Smooth muscle cell of the umbilical artery (primary cell): ENCODE data around the gene SLC17A3. TPM values are rescaled to one million over a fixed set of nuclear protein-coding genes. Genes with fewer than 3 reads are reported as not detected.

Experiments used
- total RNA-seq: library from RNA; depleted of rRNA; stranded (reverse); fragments of >200 nt; gene quantifications from 2 replicates; pipeline ENCODE4 v1.2.3, GENCODE V29; 2014

The SLC17A3 gene
- total RNA-seq, result not detected in 2 replicates

DNA sequence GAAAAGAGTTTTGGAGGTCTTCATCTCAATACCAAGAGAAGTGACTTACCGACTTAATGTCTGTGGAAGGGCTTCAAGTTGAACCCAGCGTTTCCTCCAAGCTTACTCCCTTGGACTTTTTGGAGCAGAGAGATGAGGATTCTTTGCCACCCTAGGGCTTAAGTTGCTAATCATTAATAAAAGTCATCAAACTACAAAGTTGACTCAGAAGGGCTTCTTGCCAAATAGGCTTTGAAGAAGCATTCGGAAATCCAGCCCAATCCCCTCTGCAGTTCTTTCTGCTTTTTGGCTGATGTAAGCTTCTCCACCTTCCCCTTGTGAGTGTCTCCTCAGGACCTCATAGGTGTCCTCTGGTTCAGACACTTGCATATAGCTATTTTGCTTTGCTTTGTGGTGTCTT lies at the start of gene SLC17A3:
Gene SLC17A3 (minus strand): TSS at position 126 of the 400 bp plus-strand sequence. CDS start 5,856 bp downstream, outside the sequence.

GRCh38 chr6:25831532-25832306 lies 42.3 kb downstream of the SLC17A3 start, which contains the start of gene SLC17A1:
TSS of gene SLC17A1 (minus strand) at chr6:25832052. CDS start at chr6:25830557, 1,495 bp downstream.

Other genes starting within 250 kb of the SLC17A3 start
- not detected in 2 replicates for gene SCGN, start 222.0 kb downstream of the SLC17A3 start, total RNA-seq
- gene SLC17A4, start 119.5 kb downstream of the SLC17A3 start, total RNA-seq, result not detected in 2 replicates
- not detected in 2 replicates for gene SLC17A1, start 42.2 kb downstream of the SLC17A3 start, total RNA-seq
- gene SLC17A2, start 56.4 kb upstream of the SLC17A3 start, total RNA-seq, result not detected in 2 replicates
- gene TRIM38, start 88.6 kb upstream of the SLC17A3 start, total RNA-seq, result 9.1 and 11.6 TPM in 2 replicates
- 16.3 and 24.6 TPM in 2 replicates for gene HFE, start 213.2 kb upstream of the SLC17A3 start, total RNA-seq